Activated T-cell treated with anti-CD3 and anti-CD28 coated beads, Interleukin-2, amount 50 U/mL, for 4 hours (primary cell): ENCODE data around the gene USF2. TPM values are rescaled to one million over a fixed set of nuclear protein-coding genes. Genes with fewer than 3 reads are reported as not detected.

Experiments used
- ATAC-seq, 2 donors: fragments of 200-7000 bp; cut with Tn5 transposase; one replicate each; pipeline ENCODE4 v1.10.0; 2021
- DNase-seq: peaks from one replicate; pipeline ENCODE4 v3.0.0-alpha.2; 2020
- H3K27me3 Mint-ChIP-seq: one replicate; pipeline ENCODE4 v1.8.0; 2021; ENCODE audit warnings: low read depth, mixed read lengths
- H3K36me3 Mint-ChIP-seq: one replicate; pipeline ENCODE4 v1.8.0; 2022; ENCODE audit warnings: mixed read lengths; ENCODE audit not compliant: insufficient read depth
- H3K4me1 Mint-ChIP-seq: one replicate; pipeline ENCODE4 v1.8.0; 2021; ENCODE audit warnings: low read depth, mixed read lengths
- H3K4me3 Mint-ChIP-seq: one replicate; pipeline ENCODE4 v1.8.0; 2021; ENCODE audit warnings: mild to moderate bottlenecking, moderate library complexity, mixed read lengths
- H3K9me3 Mint-ChIP-seq: one replicate; pipeline ENCODE4 v1.8.0; 2021; ENCODE audit warnings: mixed read lengths
- total RNA-seq, 3 donors: library from RNA; stranded (reverse); gene quantifications; one replicate each; pipeline ENCODE4 v1.2.1, GENCODE V29; 2021

The USF2 gene
- total RNA-seq, 3 donors from 2014 or later, result 130 to 145 (median 144) TPM

DNA sequence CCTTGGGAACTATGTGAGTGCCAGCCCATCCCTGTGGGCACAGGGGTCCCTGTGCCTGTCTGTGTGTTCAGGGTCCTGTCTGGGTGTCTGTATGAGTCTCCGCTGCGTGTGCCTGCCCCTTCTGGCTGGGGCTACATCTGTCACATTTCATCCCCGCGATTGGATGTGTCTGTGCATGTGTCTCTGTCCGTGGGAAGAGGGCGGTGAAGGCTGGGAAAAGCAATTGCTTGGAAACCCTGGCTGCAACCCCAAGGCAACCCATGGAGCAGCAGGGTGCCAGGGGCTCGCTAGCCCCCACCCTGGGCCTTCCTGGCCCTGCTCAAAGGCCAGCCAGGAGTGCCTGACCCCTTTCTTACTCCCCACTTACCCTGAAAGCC, 24.6 kb downstream of the USF2 start:
- Mint-ChIP-seq H3K27me3 (no peaks in the 10 kb centered on the region), H3K4me1 (peaks cover 8% of the 10 kb centered on the region), H3K36me3 (no peaks in the 10 kb centered on the region), H3K4me3 (no peak overlapping the region), H3K9me3 (no peaks in the 10 kb centered on the region)
- DNase-seq, result no peak
- ATAC-seq, result no peak

DNA sequence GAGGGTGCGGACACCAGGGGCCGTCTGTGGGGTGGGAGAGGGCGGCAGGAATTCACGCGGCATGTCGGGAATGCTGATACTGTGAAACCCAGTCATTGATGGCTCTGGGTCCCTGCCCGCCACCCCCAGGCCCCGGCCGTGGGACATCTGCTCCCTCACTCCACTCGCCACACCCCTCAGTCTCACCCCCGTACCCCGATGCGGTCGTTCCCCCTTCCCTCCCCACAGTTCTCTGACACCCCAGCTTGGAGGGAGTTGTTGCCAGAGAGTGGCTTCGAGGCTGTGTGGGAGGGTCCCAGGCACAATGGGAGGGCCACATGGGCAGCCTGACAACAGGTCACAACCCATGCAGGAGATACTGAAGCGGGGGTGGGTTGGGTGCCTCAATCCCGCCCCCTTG, 25.0 kb downstream of the USF2 start:
- H3K4me1 Mint-ChIP-seq, result peaks cover 8% of the 10 kb centered on the region
- ATAC-seq (no peak), DNase-seq (no peak)
- H3K4me3 Mint-ChIP-seq, result no peak overlapping the region
- no peaks in the 10 kb centered on the region for H3K27me3 Mint-ChIP-seq
- no peaks in the 10 kb centered on the region for H3K9me3 Mint-ChIP-seq
- no peaks in the 10 kb centered on the region for H3K36me3 Mint-ChIP-seq

- Mint-ChIP-seq H3K9me3 (no peaks in the 10 kb centered on the region), H3K4me3 (no peak overlapping the region), H3K27me3 (no peaks in the 10 kb centered on the region), H3K4me1 (peaks cover 8% of the 10 kb centered on the region), H3K36me3 (no peaks in the 10 kb centered on the region)
- no peak for DNase-seq
- ATAC-seq, result no peak
Observed at GRCh38 chr19:35294328-35294727, 25.6 kb downstream of the USF2 start.

GRCh38 chr19:35294859-35295791, 26.4 kb downstream of the USF2 start:
- ATAC-seq (no peak), DNase-seq (no peak)
- H3K4me1 Mint-ChIP-seq, result peaks cover 8% of the 10 kb centered on the region
- H3K9me3 Mint-ChIP-seq, result no peaks in the 10 kb centered on the region
- no peaks in the 10 kb centered on the region for H3K27me3 Mint-ChIP-seq
- no peak overlapping the region for H3K4me3 Mint-ChIP-seq
- H3K36me3 Mint-ChIP-seq, result no peaks in the 10 kb centered on the region

DNA sequence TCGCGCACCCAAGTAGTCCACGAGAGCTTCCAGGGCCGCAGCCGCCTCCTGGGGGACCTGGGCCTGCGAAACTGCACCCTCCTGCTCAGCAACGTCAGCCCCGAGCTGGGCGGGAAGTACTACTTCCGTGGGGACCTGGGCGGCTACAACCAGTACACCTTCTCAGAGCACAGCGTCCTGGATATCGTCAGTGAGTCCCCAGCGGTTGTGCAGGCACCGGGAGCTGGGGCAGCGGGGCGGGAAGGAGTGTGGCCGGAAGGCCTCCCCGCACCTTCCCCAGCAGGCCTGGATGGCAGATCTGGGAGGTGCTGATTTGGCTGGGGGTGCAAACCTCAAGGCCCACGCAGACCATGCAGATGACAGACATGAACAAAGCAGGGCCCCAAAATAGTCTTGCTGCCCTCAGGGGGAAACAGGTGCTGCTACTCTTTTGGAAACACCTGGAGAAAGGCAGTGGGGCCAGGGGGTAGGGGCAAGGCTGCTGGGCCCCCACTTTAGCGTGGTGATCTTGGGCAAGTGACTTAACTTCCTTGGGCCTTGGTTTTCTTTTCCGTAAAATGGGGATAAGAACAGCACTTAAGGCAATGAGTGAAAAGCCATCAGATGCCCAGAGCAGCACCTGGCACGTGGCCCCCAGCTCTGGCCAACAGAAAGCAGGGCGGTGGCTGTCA, 27.2 kb downstream of the USF2 start:
- H3K4me1 Mint-ChIP-seq, result peaks cover 8% of the 10 kb centered on the region
- no peaks in the 10 kb centered on the region for H3K9me3 Mint-ChIP-seq
- ATAC-seq (peak; percentile 65 to 67), DNase-seq (peak; percentile 22)
- no peak overlapping the region for H3K4me3 Mint-ChIP-seq
- H3K27me3 Mint-ChIP-seq, result no peaks in the 10 kb centered on the region
- no peaks in the 10 kb centered on the region for H3K36me3 Mint-ChIP-seq

GRCh38 chr19:35296644-35297514, 28.1 kb downstream of the USF2 start:
- DNase-seq, result no peak
- H3K4me3 Mint-ChIP-seq, result no peak overlapping the region
- no peaks in the 10 kb centered on the region for H3K36me3 Mint-ChIP-seq
- no peaks in the 10 kb centered on the region for H3K27me3 Mint-ChIP-seq
- ATAC-seq, result no peak
- no peaks in the 10 kb centered on the region for H3K9me3 Mint-ChIP-seq
- peaks cover 8% of the 10 kb centered on the region for H3K4me1 Mint-ChIP-seq

DNA sequence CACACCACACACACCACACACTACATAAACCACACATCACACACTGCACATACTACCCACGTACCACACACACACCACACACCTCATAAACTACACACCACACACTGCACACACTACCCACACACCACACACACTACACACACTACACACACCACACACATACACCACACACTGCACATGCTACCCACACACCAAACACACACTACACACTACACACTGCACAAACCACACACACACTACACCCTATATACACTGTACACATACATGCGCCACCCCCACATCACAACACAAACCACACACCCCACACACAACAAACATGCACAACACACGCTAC, 28.7 kb downstream of the USF2 start:
- Mint-ChIP-seq H3K9me3 (no peaks in the 10 kb centered on the region), H3K4me1 (peaks cover 8% of the 10 kb centered on the region), H3K4me3 (no peak overlapping the region), H3K36me3 (no peaks in the 10 kb centered on the region), H3K27me3 (no peaks in the 10 kb centered on the region)
- ATAC-seq (no peak), DNase-seq (no peak)

- Mint-ChIP-seq H3K9me3 (no peaks in the 10 kb centered on the region), H3K27me3 (no peaks in the 10 kb centered on the region), H3K36me3 (no peaks in the 10 kb centered on the region), H3K4me3 (no peak overlapping the region), H3K4me1 (peaks cover 8% of the 10 kb centered on the region)
- ATAC-seq (no peak), DNase-seq (no peak)
Observed at GRCh38 chr19:35297922-35298321, 29.2 kb downstream of the USF2 start.

- Mint-ChIP-seq H3K4me1 (peaks cover 8% of the 10 kb centered on the region), H3K27me3 (no peaks in the 10 kb centered on the region), H3K36me3 (no peaks in the 10 kb centered on the region), H3K4me3 (no peak overlapping the region), H3K9me3 (no peaks in the 10 kb centered on the region)
- no peak for ATAC-seq
- DNase-seq, result no peak
Observed at GRCh38 chr19:35298561-35298972, 29.8 kb downstream of the USF2 start.

- H3K4me1 Mint-ChIP-seq, result peaks cover 8% of the 10 kb centered on the region
- H3K36me3 Mint-ChIP-seq, result no peaks in the 10 kb centered on the region
- no peak for DNase-seq
- ATAC-seq, result peak; percentile 29 to 44
- H3K27me3 Mint-ChIP-seq, result peaks cover 2% of the 10 kb centered on the region
- H3K4me3 Mint-ChIP-seq, result no peak overlapping the region
- H3K9me3 Mint-ChIP-seq, result no peaks in the 10 kb centered on the region
Observed at GRCh38 chr19:35299523-35300338, 31.0 kb downstream of the USF2 start.

- H3K27me3 Mint-ChIP-seq, result peaks cover 2% of the 10 kb centered on the region
- H3K36me3 Mint-ChIP-seq, result no peaks in the 10 kb centered on the region
- DNase-seq, result no peak
- no peak for ATAC-seq
- peaks cover 8% of the 10 kb centered on the region for H3K4me1 Mint-ChIP-seq
- no peak overlapping the region for H3K4me3 Mint-ChIP-seq
- H3K9me3 Mint-ChIP-seq, result no peaks in the 10 kb centered on the region
Observed at GRCh38 chr19:35300339-35300649, 31.5 kb downstream of the USF2 start.

DNA sequence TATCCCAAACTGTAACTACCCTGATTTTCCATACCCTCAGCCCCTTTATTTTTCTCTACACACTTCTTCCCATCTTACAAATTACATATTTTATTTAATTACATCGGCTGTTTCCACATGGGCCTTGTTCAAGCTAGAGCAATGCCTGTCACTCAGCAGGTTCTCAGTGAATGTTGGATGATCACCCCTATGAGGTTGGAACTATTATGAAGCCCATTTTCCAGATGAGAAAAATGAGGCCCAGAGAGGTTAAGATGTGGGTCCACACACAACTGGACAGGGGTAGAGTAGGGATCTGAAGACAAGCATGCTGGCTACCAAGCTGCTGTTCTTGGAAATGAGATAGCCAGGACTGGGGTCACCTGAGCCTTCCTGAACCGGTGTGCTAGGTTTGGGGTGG, 33.2 kb downstream of the USF2 start:
- ATAC-seq (no peak), DNase-seq (no peak)
- Mint-ChIP-seq H3K9me3 (no peaks in the 10 kb centered on the region), H3K36me3 (no peaks in the 10 kb centered on the region), H3K4me3 (no peak overlapping the region), H3K27me3 (peaks cover 2% of the 10 kb centered on the region), H3K4me1 (no peaks in the 10 kb centered on the region)

- H3K36me3 Mint-ChIP-seq, result no peaks in the 10 kb centered on the region
- H3K27me3 Mint-ChIP-seq, result peaks cover 2% of the 10 kb centered on the region
- no peaks in the 10 kb centered on the region for H3K9me3 Mint-ChIP-seq
- H3K4me1 Mint-ChIP-seq, result no peaks in the 10 kb centered on the region
- H3K4me3 Mint-ChIP-seq, result no peak overlapping the region
- no peak for DNase-seq
- ATAC-seq, result no peak
Observed at GRCh38 chr19:35302446-35302845, 33.7 kb downstream of the USF2 start.

- Mint-ChIP-seq H3K4me1 (no peaks in the 10 kb centered on the region), H3K9me3 (no peaks in the 10 kb centered on the region), H3K27me3 (peaks cover 2% of the 10 kb centered on the region), H3K4me3 (no peak overlapping the region), H3K36me3 (no peaks in the 10 kb centered on the region)
- ATAC-seq (no peak), DNase-seq (no peak)
Observed at GRCh38 chr19:35303357-35303915, 34.7 kb downstream of the USF2 start.
